Body of pancreas (tissue), 4 donors: ENCODE results near the gene MICAL2. TPM values are rescaled to one million over a fixed set of nuclear protein-coding genes. Genes with fewer than 3 reads are reported as not detected.

Experiments
- ATAC-seq: fragments of 150-250 bp; one replicate; pipeline ENCODE4 v1.9.1; 2016
- DNase-seq, 4 donors: peaks; one replicate each; pipeline ENCODE4 v3.0.0-alpha.2; 2019
- H3K27ac ChIP-seq, 4 donors: fragments of 200-600 bp; sonication (generic); 1 replicate in 3 of 4; 2 replicates in 1 of 4; pipeline versions ENCODE4 v1.5.1 to v1.6.1; 2016 to 2019; ENCODE audit warnings: mild to moderate bottlenecking in 1 of 4, mixed read lengths in 1 of 4, moderate library complexity in 1 of 4
- H3K27me3 ChIP-seq, 2 donors: fragments of 200-600 bp; sonication (generic); one replicate each; pipeline ENCODE4 v1.6.0; 2016; ENCODE audit warnings: mild to moderate bottlenecking in 1 of 2
- H3K36me3 ChIP-seq, 2 donors: fragments of 200-600 bp; sonication (generic); replicated peaks in 1 of 2; 2 replicates each; pipeline ENCODE4 v1.5.1; 2016; ENCODE audit warnings: low read depth in 2 of 2; ENCODE audit not compliant: insufficient read depth in 1 of 2
- H3K4me1 ChIP-seq: fragments of 200-600 bp; sonication (generic); one replicate; pipeline ENCODE4 v1.6.0; 2016
- H3K4me3 ChIP-seq, 2 donors: fragments of 200-600 bp; sonication (generic); 1 replicate in 1 of 2; 2 replicates in 1 of 2; pipeline ENCODE4 v1.5.1; 2016 to 2019
- H3K9me3 ChIP-seq, 3 donors: fragments of 200-600 bp; sonication (generic); 1 replicate in 2 of 3; 2 replicates in 1 of 3; pipeline ENCODE4 v1.5.1; 2016
- CTCF ChIP-seq, 7 experiments: fragments of 450-650 bp in 4 of 7; fragments of 200-600 bp in 3 of 7; sonication (generic) in 3 of 7; IDR thresholded peaks; one replicate each; pipeline ENCODE4 v1.5.1; 2016 to 2019; ENCODE audit warnings: antibody characterized with exemption in 7 of 7
- POLR2A ChIP-seq, 3 donors: fragments of 450-650 bp; IDR thresholded peaks; one replicate each; pipeline ENCODE4 v1.6.1; 2016; ENCODE audit warnings: antibody characterized with exemption in 3 of 3, mild to moderate bottlenecking in 2 of 3
- WGBS, 2 donors: methylation state at CpG; one replicate each; pipeline ENCODE4 v1.1.5; 2017; 5-methylcytosine and 5-hydroxymethylcytosine counted together
- intact Hi-C: fragments of 100-400 bp; cut with DNase I; formaldehyde crosslinking; loops from one replicate; pipeline ENCODE4 v1.15.1; 2023
- total RNA-seq, 2 donors: library from RNA; depleted of rRNA; stranded (reverse); fragments of >200 nt; gene quantifications; one replicate each; pipeline ENCODE4 v1.1.0, GENCODE V29; 2016

Gene MICAL2
- total RNA-seq, 2 donors from 2014 or later: 16.6 to 24.4 TPM

GRCh38 chr11:12238420-12238819, 128.0 kb downstream of the MICAL2 start:
- no peak for TF ChIP-seq POLR2A (IDR thresholded peaks at IDR 0.05)
- TF ChIP-seq CTCF (IDR thresholded peaks at IDR 0.05): no peak
- peaks cover 54% of the 10 kb centered on the region for H3K4me1 ChIP-seq
- H3K27me3 ChIP-seq: no peaks in the 10 kb centered on the region
- H3K4me3 ChIP-seq: no peak overlapping the region
- H3K27ac ChIP-seq: no peak overlapping the region
- no peaks in the 10 kb centered on the region for H3K9me3 ChIP-seq
- ATAC-seq (no peak), DNase-seq (no peak)
- WGBS, 2 donors: 79 to 88% methylated on average over 4 of the region's 4 CpGs
- no peaks in the 10 kb centered on the region for H3K36me3 ChIP-seq
- intact Hi-C loops: loop anchor here (10.0 kb wide), 1 partner anchor 114 kb away; no protein-coding TSS in a partner anchor

- H3K9me3 ChIP-seq: no peaks in the 10 kb centered on the region
- H3K27me3 ChIP-seq: no peaks in the 10 kb centered on the region
- TF ChIP-seq POLR2A (IDR thresholded peaks at IDR 0.05): no peak
- TF ChIP-seq CTCF (IDR thresholded peaks at IDR 0.05): no peak
- H3K36me3 ChIP-seq: no peaks in the 10 kb centered on the region
- peak; percentile 29 for ATAC-seq
- peak in 3 of 4 donors; percentile 46 to 59 (median 56) for DNase-seq
- intact Hi-C loops: loop anchor here (10.0 kb wide), 1 partner anchor 115 kb away; no protein-coding TSS in a partner anchor
- no peak overlapping the region for H3K4me3 ChIP-seq
- peak overlapping the region; percentile 78 to 97 (median 86) for H3K27ac ChIP-seq
- 80 to 82% methylated on average over 4 of the region's 4 CpGs for WGBS, 2 donors
- peaks cover 64% of the 10 kb centered on the region for H3K4me1 ChIP-seq
Measured at GRCh38 chr11:12239396-12239795, 129.0 kb downstream of the MICAL2 start.

- ATAC-seq: peak; percentile 43
- WGBS, 2 donors: 29 to 34% methylated on average over 7 of the region's 7 CpGs
- DNase-seq: peak; percentile 57 to 75 (median 72)
- Histone ChIP-seq H3K9me3 (no peaks in the 10 kb centered on the region), H3K27ac (peak overlapping the region; percentile 78 to 97 (median 86)), H3K4me1 (peaks cover 68% of the 10 kb centered on the region), H3K27me3 (no peaks in the 10 kb centered on the region), H3K4me3 (no peak overlapping the region), H3K36me3 (no peaks in the 10 kb centered on the region)
- TF ChIP-seq POLR2A (IDR thresholded peaks at IDR 0.05): no peak
- no peak for TF ChIP-seq CTCF (IDR thresholded peaks at IDR 0.05)
- intact Hi-C loops: loop anchor here (10.0 kb wide), 1 partner anchor 115 kb away; no protein-coding TSS in a partner anchor
Measured at GRCh38 chr11:12239804-12240371, 129.5 kb downstream of the MICAL2 start.

- 77 to 78% methylated on average over 7 of the region's 7 CpGs for WGBS, 2 donors
- no peak for TF ChIP-seq POLR2A (IDR thresholded peaks at IDR 0.05)
- TF ChIP-seq CTCF (IDR thresholded peaks at IDR 0.05): no peak
- Histone ChIP-seq H3K4me1 (peaks cover 76% of the 10 kb centered on the region), H3K9me3 (no peaks in the 10 kb centered on the region), H3K4me3 (no peak overlapping the region), H3K27me3 (no peaks in the 10 kb centered on the region), H3K36me3 (no peaks in the 10 kb centered on the region), H3K27ac (peak overlapping the region; percentile 78 to 97 (median 86))
- intact Hi-C loops: no loop called here
- ATAC-seq: no peak
- DNase-seq: no peak
Measured at GRCh38 chr11:12240677-12241076, 130.3 kb downstream of the MICAL2 start.

- Histone ChIP-seq H3K4me1 (peaks cover 77% of the 10 kb centered on the region), H3K9me3 (no peaks in the 10 kb centered on the region), H3K27me3 (no peaks in the 10 kb centered on the region), H3K27ac (peak overlapping the region; percentile 78 to 97 (median 86)), H3K36me3 (no peaks in the 10 kb centered on the region), H3K4me3 (no peak overlapping the region)
- ATAC-seq (peak; percentile 39), DNase-seq (peak; percentile 62 to 81 (median 74))
- intact Hi-C loops: no loop called here
- 29 to 50% methylated on average over 7 of the region's 7 CpGs for WGBS, 2 donors
- TF ChIP-seq CTCF (IDR thresholded peaks at IDR 0.05): no peak
Measured at GRCh38 chr11:12241401-12241800, 131.0 kb downstream of the MICAL2 start.
